HG03354 (cell line): Measurements from ENCODE around the gene GNB3.

Experiments
- ATAC-seq: cut with Tn5 transposase; IDR thresholded peaks from one replicate; pipeline ENCODE4 v1.9.1; 2021; ENCODE audit warnings: mild to moderate bottlenecking; ENCODE audit not compliant: unreplicated experiment, poor library complexity, severe bottlenecking

The GNB3 gene

GRCh38 chr12:6840761-6841515 is at the start of gene GNB3:
GNB3 (plus strand) TSS chr12:6840925; CDS start chr12:6841288, 363 bp downstream.
- no peak for ATAC-seq

- no peak for ATAC-seq
Measured at GRCh38 chr12:6791931-6792520, 48.7 kb upstream of the GNB3 start.

GRCh38 chr12:6792522-6793201 is 48.1 kb upstream of the GNB3 start:
- ATAC-seq: no peak

- ATAC-seq: no peak
Measured at GRCh38 chr12:6795088-6795487, 45.6 kb upstream of the GNB3 start.

- ATAC-seq: no peak
Measured at GRCh38 chr12:6796576-6796975, 44.1 kb upstream of the GNB3 start.

- no peak for ATAC-seq
Measured at GRCh38 chr12:6799147-6799546, 41.6 kb upstream of the GNB3 start.

GRCh38 chr12:6807170-6807569 is 33.6 kb upstream of the GNB3 start:
- no peak for ATAC-seq

- ATAC-seq: no peak
Measured at GRCh38 chr12:6809056-6809455, 31.7 kb upstream of the GNB3 start.

GRCh38 chr12:6810758-6811157 is 30.0 kb upstream of the GNB3 start:
- no peak for ATAC-seq

- ATAC-seq: no peak
Measured at GRCh38 chr12:6813363-6813762, 27.4 kb upstream of the GNB3 start.

- ATAC-seq: no peak
Measured at GRCh38 chr12:6816598-6816997, 24.1 kb upstream of the GNB3 start.

GRCh38 chr12:6817098-6817497 is 23.6 kb upstream of the GNB3 start:
- no peak for ATAC-seq

- ATAC-seq: no peak
Measured at GRCh38 chr12:6817662-6818157, 23.0 kb upstream of the GNB3 start.

GRCh38 chr12:6818222-6818621 is 22.5 kb upstream of the GNB3 start:
- no peak for ATAC-seq

- no peak for ATAC-seq
Measured at GRCh38 chr12:6818645-6819044, 22.1 kb upstream of the GNB3 start.

GRCh38 chr12:6819106-6820030 is 21.4 kb upstream of the GNB3 start:
- ATAC-seq: no peak

GRCh38 chr12:6820166-6820565 is 20.6 kb upstream of the GNB3 start:
- no peak for ATAC-seq

GRCh38 chr12:6821591-6822425 is 18.9 kb upstream of the GNB3 start, which contains the start of gene GPR162:
GPR162 (plus strand) TSS chr12:6821821; CDS start chr12:6823899, 2,078 bp downstream.
- no peak for ATAC-seq
